ENCODE measurements around the gene ABCA12. TPM values are rescaled to one million over a fixed set of nuclear protein-coding genes. Genes with fewer than 3 reads are reported as not detected.

ABCA12 gene
- total RNA-seq, 2 experiments from 2014 or later: not detected

DNA sequence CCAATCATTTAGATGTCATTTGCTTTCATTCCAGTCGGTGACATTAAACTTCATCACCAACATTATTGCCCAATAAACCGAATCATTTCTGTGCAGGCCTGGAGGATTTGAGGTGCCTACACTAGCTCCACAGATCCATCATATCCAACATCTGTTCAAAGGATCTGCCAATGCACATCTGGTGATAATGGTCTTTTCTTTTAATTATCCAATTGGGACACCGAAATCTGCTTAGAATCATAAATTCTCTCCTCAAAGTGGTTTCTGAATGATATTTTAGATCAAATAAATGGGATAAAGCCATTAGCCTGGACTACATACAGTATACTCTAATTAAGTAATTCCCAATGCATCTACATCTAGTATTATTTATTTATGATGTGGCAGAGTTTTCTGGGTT, 85.6 kb downstream of the ABCA12 start:
- Mint-ChIP-seq H3K27me3 (no peaks in the 10 kb centered on the region), H3K27ac (no peak overlapping the region), H3K4me1 (no peaks in the 10 kb centered on the region), H3K4me3 (no peak overlapping the region), H3K9me3 (no peaks in the 10 kb centered on the region), H3K36me3 (ENCODE audit: low read depth) (no peaks in the 10 kb centered on the region)
- no peak for DNase-seq
- CTCF ChIA-PET: no interaction called here
- POLR2A ChIA-PET: no interaction called here

DNA sequence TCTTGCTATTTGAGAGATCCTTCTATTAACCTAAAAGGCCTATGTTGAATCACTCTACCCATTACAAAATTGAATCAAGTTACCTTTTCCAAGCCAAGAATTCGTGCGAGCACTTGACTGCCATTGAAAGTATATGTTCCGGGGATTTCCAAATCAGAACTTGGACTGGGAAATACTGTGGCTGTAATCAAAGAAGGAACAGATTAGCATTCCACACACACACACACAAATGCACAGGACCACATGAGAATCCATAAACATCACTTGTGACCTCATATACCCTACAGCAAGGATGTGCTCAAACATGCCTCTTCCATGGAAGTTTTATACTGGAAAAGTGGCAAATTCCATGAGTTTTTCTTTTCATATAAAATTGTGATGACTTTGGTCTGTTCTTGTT, 86.0 kb downstream of the ABCA12 start:
- Mint-ChIP-seq H3K27me3 (no peaks in the 10 kb centered on the region), H3K4me3 (no peak overlapping the region), H3K27ac (no peak overlapping the region), H3K4me1 (no peaks in the 10 kb centered on the region), H3K36me3 (ENCODE audit: low read depth) (no peaks in the 10 kb centered on the region), H3K9me3 (no peaks in the 10 kb centered on the region)
- no peak for DNase-seq
- ChIA-PET POLR2A (no interaction called here), CTCF (no interaction called here)

DNA sequence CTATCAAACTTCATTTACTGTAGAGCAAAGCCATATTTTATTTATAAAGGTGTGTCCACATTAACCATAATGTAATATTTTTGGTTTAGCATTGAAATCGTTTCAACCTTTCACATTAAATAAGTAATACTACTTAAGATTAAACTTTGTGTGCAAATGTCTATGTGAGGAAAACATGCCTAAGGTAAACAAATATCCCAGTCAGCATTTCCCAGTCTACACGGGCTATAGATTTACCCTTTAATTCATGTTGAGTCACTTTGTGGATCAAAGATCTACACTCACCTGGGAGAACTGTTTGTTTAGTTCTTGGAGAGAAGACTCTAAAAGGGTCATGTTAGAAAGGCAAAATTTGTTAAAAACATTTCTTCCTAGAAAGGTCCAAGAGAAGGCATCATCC, 89.1 kb downstream of the ABCA12 start:
- no peak overlapping the region for H3K4me3 Mint-ChIP-seq
- no peaks in the 10 kb centered on the region for H3K36me3 Mint-ChIP-seq (ENCODE audit: low read depth)
- no peaks in the 10 kb centered on the region for H3K9me3 Mint-ChIP-seq
- no peaks in the 10 kb centered on the region for H3K27me3 Mint-ChIP-seq
- no peak overlapping the region for H3K27ac Mint-ChIP-seq
- ChIA-PET POLR2A (no interaction called here), CTCF (no interaction called here)
- H3K4me1 Mint-ChIP-seq: no peaks in the 10 kb centered on the region
- no peak for DNase-seq

DNA sequence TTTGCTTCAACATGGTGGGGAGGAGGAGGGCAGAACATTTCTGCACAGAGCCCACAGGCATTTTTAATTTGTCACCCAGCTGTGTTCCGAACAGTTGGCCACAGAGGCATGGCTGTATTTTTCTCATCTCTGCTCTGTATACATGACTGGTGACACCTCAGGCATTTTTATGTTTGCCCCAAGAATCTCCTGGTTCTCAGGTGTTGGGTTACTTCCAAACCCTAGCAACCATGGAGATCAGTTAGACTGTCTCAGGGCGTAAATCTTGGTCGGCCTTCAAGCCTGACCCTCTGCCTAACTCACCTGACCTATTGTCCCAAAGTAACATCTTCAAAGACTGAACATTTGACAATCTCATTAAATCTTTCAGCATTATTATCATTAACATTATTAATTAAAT, 100.0 kb downstream of the ABCA12 start:
- CTCF ChIA-PET: no interaction called here
- Mint-ChIP-seq H3K27me3 (peaks cover 3% of the 10 kb centered on the region), H3K4me3 (no peak overlapping the region), H3K27ac (no peak overlapping the region), H3K9me3 (no peaks in the 10 kb centered on the region), H3K36me3 (ENCODE audit: low read depth) (no peaks in the 10 kb centered on the region), H3K4me1 (no peaks in the 10 kb centered on the region)
- POLR2A ChIA-PET: no interaction called here
- DNase-seq: no peak

DNA sequence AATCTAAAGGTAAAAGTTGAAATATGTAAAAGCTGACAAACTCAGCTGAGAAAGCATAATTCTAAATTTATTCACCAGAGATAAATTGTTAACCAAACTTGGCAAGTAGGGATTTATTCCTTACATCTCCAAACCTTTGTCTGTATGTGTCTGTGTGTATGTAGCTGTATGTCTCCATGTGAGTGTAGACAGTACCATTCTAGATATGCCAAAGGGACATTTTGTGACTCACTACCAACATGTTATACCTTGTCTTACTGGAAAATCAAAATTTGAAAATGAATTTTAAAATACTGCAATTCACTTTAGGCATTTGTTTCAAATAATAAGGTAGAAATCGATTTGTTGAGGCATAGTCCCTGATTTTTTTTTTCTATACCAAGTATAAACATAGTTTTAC, 102.1 kb downstream of the ABCA12 start:
- DNase-seq: no peak
- H3K27me3 Mint-ChIP-seq: peaks cover 3% of the 10 kb centered on the region
- H3K4me1 Mint-ChIP-seq: no peaks in the 10 kb centered on the region
- no peaks in the 10 kb centered on the region for H3K9me3 Mint-ChIP-seq
- H3K27ac Mint-ChIP-seq: no peak overlapping the region
- ChIA-PET CTCF (no interaction called here), POLR2A (no interaction called here)
- H3K4me3 Mint-ChIP-seq: no peak overlapping the region
- no peaks in the 10 kb centered on the region for H3K36me3 Mint-ChIP-seq (ENCODE audit: low read depth)

DNA sequence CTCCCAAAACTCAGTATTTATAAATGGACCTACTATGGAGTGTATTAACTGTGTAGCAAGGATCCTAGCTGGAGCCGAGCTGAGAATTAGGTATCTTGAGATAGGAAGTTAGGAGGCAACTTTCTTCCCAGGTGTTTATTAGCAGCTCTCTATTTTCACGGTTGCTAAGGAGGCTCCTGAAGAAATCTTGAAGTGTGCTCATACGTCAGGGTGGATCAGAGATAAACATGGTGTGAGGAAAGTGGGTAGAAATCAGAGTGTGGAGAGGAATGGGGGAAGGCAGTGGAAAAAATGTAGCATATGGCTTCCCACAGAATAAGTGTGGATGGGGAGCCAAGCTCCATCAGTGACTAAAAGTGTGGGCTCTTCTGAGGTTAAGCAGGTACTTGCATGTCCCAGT, 104.3 kb downstream of the ABCA12 start:
- no peaks in the 10 kb centered on the region for H3K9me3 Mint-ChIP-seq
- H3K27ac Mint-ChIP-seq: no peak overlapping the region

DNA sequence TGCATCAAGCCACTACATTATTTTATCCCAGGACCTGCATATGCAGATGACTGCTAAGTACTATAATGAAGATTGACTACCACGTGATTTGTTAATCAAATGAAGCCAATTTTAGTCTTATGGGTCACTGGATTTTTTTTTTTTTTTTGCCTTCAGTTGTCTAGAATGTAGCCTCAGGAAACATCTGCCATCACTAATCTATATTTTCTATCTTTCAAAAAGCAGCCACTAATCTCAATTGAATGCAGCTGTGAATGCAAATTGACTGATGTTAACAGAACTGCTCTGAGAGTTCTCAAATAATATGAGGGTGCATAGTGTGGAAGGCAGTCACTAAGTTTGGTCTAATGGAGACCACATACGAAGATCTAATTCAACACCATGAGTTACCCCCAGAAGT, 106.3 kb downstream of the ABCA12 start:
- POLR2A ChIA-PET: no interaction called here
- no peak overlapping the region for H3K27ac Mint-ChIP-seq

More for the DNA sequence above, 104.3 kb downstream of the ABCA12 start:
- Mint-ChIP-seq H3K4me1 (no peaks in the 10 kb centered on the region), H3K27me3 (peaks cover 3% of the 10 kb centered on the region), H3K4me3 (no peak overlapping the region), H3K36me3 (ENCODE audit: low read depth) (no peaks in the 10 kb centered on the region)
- CTCF ChIA-PET: no interaction called here
- no peak for DNase-seq
- POLR2A ChIA-PET: no interaction called here

DNA sequence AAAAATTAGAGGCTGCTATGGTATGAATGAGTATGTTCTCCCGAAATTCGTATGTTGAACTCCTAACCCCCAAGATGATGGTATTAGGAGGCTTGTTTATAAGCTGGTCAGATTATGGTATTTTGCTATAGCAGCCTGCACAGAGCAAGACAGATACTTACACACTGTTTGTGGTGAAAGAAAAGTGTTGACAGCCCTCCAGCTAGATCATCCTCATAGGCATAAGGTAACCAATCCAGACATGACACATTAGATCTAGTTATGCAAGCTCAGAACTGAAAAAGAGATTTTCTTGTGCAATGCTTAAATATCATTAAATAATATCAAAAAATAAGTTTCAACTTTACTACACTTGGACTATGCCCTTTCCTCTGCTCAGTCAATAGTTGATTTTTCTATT, 107.1 kb downstream of the ABCA12 start:
- Mint-ChIP-seq H3K4me1 (no peaks in the 10 kb centered on the region), H3K36me3 (ENCODE audit: low read depth) (no peaks in the 10 kb centered on the region), H3K27me3 (no peaks in the 10 kb centered on the region), H3K9me3 (no peaks in the 10 kb centered on the region), H3K27ac (no peak overlapping the region), H3K4me3 (no peak overlapping the region)
- no peak for DNase-seq
- POLR2A ChIA-PET: no interaction called here
- CTCF ChIA-PET: no interaction called here

More for the DNA sequence above, 106.3 kb downstream of the ABCA12 start:
- no peaks in the 10 kb centered on the region for H3K9me3 Mint-ChIP-seq
- CTCF ChIA-PET: no interaction called here
- peaks cover 3% of the 10 kb centered on the region for H3K27me3 Mint-ChIP-seq
- no peak overlapping the region for H3K4me3 Mint-ChIP-seq
- H3K4me1 Mint-ChIP-seq: no peaks in the 10 kb centered on the region
- no peaks in the 10 kb centered on the region for H3K36me3 Mint-ChIP-seq (ENCODE audit: low read depth)
- DNase-seq: no peak

DNA sequence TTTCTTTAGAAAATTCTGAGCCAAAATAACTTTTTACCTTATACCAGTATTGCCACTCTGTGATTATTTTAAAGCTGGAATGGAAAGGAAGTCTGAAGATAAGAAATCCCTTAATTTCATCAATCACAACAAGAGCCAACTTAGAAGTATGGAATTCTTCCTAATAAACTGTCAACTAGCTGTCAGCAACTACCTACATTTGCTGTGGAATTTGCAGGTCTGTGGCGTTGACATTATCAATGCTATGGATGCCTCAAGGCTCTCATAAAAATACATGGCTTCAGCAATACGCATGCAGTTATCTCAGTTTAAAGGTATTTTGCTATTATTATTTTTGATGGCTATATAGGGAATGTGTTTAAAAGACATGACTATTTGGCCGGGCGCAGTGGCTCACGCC, 108.5 kb downstream of the ABCA12 start:
- ChIA-PET CTCF (no interaction called here), POLR2A (no interaction called here)
- Mint-ChIP-seq H3K27ac (no peak overlapping the region), H3K9me3 (no peaks in the 10 kb centered on the region), H3K4me3 (no peak overlapping the region), H3K36me3 (ENCODE audit: low read depth) (no peaks in the 10 kb centered on the region), H3K4me1 (no peaks in the 10 kb centered on the region), H3K27me3 (no peaks in the 10 kb centered on the region)
- no peak for DNase-seq

DNA sequence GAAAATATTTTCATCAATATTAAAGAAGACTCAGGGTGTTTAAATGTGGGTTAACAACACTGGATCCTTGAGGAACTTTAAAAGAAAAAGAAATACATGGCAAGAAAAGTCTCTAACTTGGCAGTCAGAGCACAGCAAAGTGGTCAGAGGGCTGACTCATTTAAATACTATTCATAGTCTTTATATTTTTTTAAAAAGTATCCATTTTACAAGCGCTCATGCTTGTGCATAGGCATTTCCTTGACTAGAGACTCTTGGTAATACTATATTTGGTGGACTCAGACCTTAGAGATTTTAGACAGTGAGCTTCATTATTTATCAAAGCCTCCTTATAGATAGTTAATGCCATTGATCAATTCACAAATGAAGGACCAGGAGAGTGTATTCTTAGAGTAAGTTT, 110.2 kb downstream of the ABCA12 start:
- Mint-ChIP-seq H3K9me3 (no peaks in the 10 kb centered on the region), H3K4me3 (no peak overlapping the region), H3K36me3 (ENCODE audit: low read depth) (no peaks in the 10 kb centered on the region), H3K27me3 (no peaks in the 10 kb centered on the region), H3K27ac (no peak overlapping the region), H3K4me1 (no peaks in the 10 kb centered on the region)
- ChIA-PET CTCF (no interaction called here), POLR2A (no interaction called here)
- no peak for DNase-seq

DNA sequence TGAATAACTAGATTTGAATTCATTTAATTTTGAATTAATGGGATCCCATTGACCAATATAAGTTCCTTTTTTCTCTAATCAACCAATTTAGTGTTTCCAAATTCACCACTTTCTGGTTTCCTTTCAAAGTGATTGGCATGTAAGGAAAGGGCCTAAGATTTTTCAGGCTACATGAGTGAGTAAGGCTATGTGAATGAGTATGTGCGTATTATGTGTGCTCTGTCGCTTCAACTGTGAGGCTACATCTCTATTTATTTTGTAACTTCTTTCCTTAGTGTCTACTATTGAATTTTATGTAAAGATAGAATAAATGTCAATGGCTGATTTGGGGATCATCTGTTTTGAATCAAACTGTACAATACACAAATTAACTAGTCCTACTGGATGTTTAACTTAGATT, 110.6 kb downstream of the ABCA12 start:
- H3K4me1 Mint-ChIP-seq: no peaks in the 10 kb centered on the region
- no peaks in the 10 kb centered on the region for H3K36me3 Mint-ChIP-seq (ENCODE audit: low read depth)
- ChIA-PET POLR2A (no interaction called here), CTCF (no interaction called here)
- H3K9me3 Mint-ChIP-seq: no peaks in the 10 kb centered on the region
- H3K4me3 Mint-ChIP-seq: no peak overlapping the region
- no peak overlapping the region for H3K27ac Mint-ChIP-seq
- no peak for DNase-seq
- no peaks in the 10 kb centered on the region for H3K27me3 Mint-ChIP-seq

DNA sequence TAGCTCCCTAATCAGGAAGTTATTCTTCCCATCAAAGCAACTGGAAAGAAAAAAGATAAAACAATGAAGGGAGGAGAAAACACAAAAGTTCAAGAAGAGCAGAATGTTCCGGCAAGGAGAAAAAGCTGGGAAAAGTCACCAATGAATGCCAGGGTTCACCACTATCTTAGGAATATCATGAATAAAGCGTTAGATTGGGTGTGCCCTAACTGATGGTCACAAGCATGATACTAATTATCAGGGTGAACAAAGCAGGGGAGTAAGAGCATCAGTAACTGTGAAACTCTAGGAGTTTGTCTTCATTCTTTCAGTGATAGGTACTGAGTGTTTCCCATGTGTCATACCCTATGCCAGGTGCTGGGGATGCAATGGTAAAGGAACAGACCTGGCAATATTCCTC, 115.5 kb downstream of the ABCA12 start:
- no peaks in the 10 kb centered on the region for H3K36me3 Mint-ChIP-seq (ENCODE audit: low read depth)
- no peak for DNase-seq
- H3K27me3 Mint-ChIP-seq: no peaks in the 10 kb centered on the region
- ChIA-PET CTCF (interaction anchor here (1.1 kb wide), 1 partner anchor 10 kb away, joined by 3 read pairs; no protein-coding TSS in a partner anchor), POLR2A (no interaction called here)
- H3K4me1 Mint-ChIP-seq: no peaks in the 10 kb centered on the region
- no peak overlapping the region for H3K4me3 Mint-ChIP-seq
- H3K9me3 Mint-ChIP-seq: no peaks in the 10 kb centered on the region
- no peak overlapping the region for H3K27ac Mint-ChIP-seq

DNA sequence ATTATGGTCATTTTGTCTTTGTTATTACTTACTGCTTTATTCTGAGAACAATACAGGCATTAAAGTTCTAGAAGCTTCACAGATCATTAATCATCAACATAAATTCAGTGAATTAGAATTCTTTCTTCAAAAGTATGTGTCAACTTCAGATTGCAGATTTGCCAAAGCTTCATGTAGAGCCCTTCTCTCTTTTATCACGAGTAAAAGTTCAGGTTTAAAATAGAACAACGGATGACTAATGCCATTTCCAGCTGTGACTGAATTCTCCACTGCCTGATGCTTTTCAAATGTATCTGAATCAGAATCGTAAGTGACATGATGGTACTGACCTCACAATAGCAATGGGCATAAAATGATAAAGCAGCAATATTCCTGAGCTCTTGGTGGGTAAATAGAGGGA, 116.0 kb downstream of the ABCA12 start:
- CTCF ChIA-PET: interaction anchor here (1.1 kb wide), 1 partner anchor 9 kb away, joined by 3 read pairs; no protein-coding TSS in a partner anchor
- Mint-ChIP-seq H3K4me1 (no peaks in the 10 kb centered on the region), H3K27ac (no peak overlapping the region), H3K9me3 (no peaks in the 10 kb centered on the region), H3K4me3 (no peak overlapping the region), H3K27me3 (no peaks in the 10 kb centered on the region), H3K36me3 (ENCODE audit: low read depth) (no peaks in the 10 kb centered on the region)
- POLR2A ChIA-PET: no interaction called here
- DNase-seq: no peak

DNA sequence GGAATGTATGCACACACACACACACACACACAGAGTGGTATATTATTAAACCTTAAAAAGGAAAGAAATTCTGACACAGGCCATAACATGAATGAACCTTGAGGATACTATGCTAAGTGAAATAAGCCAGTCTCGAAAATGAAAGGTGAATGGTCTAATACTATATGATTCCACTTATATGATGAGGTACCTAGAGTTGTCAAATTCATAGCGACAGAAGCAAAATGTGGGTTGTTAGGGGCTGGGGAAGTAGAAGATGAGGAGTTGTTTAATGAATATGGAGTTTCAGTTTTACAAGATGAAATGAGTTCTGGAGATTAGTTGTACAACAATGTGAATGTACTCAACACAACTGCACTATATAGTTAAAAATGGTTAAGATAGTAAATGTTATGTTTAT, 118.1 kb downstream of the ABCA12 start:
- H3K9me3 Mint-ChIP-seq: peaks cover 2% of the 10 kb centered on the region
- H3K27me3 Mint-ChIP-seq: no peaks in the 10 kb centered on the region
- CTCF ChIA-PET: interaction anchor here (0.8 kb wide), 1 partner anchor 245 kb away, joined by 3 read pairs; no protein-coding TSS in a partner anchor
- H3K27ac Mint-ChIP-seq: no peak overlapping the region
- no peaks in the 10 kb centered on the region for H3K36me3 Mint-ChIP-seq (ENCODE audit: low read depth)
- no peaks in the 10 kb centered on the region for H3K4me1 Mint-ChIP-seq
- DNase-seq: no peak
- H3K4me3 Mint-ChIP-seq: no peak overlapping the region
- POLR2A ChIA-PET: no interaction called here

Measured in activated CD4-positive, alpha-beta memory T cell treated with anti-CD3 and anti-CD28 coated beads, Interleukin-2, amount 10 ng/mL, durations not matched to agents 7 days and 5 days (primary cell).